ENCODE data around the gene SORCS3.

SORCS3 gene

GRCh38 chr10:104908581-104908980 lies 267.5 kb downstream of the SORCS3 start:
- in situ Hi-C loops (cut with MboI; ENCODE audit: low pct_unique_long_range_greater_than_20kb, low sequenced_read_pairs, unreplicated experiment), result no loop called here
- TF ChIP-seq CTCF (IDR thresholded peaks at IDR 0.05; ENCODE audit: extremely low read depth, insufficient read depth, missing control alignments), result no peak
- no peak for DNase-seq (ENCODE audit: low spot score)

GRCh38 chr10:104910712-104911111 lies 269.6 kb downstream of the SORCS3 start:
- in situ Hi-C loops (cut with MboI; ENCODE audit: low pct_unique_long_range_greater_than_20kb, low sequenced_read_pairs, unreplicated experiment), result no loop called here

GRCh38 chr10:104913390-104913789 lies 272.3 kb downstream of the SORCS3 start:
- no peak for TF ChIP-seq CTCF (IDR thresholded peaks at IDR 0.05; ENCODE audit: extremely low read depth, insufficient read depth, missing control alignments)
- in situ Hi-C loops (cut with MboI; ENCODE audit: low pct_unique_long_range_greater_than_20kb, low sequenced_read_pairs, unreplicated experiment), result no loop called here
- no peak for DNase-seq (ENCODE audit: low spot score)

More at GRCh38 chr10:104910712-104911111, 269.6 kb downstream of the SORCS3 start:
- no peak for TF ChIP-seq CTCF (IDR thresholded peaks at IDR 0.05; ENCODE audit: extremely low read depth, insufficient read depth, missing control alignments)
- DNase-seq (ENCODE audit: low spot score), result no peak

DNA sequence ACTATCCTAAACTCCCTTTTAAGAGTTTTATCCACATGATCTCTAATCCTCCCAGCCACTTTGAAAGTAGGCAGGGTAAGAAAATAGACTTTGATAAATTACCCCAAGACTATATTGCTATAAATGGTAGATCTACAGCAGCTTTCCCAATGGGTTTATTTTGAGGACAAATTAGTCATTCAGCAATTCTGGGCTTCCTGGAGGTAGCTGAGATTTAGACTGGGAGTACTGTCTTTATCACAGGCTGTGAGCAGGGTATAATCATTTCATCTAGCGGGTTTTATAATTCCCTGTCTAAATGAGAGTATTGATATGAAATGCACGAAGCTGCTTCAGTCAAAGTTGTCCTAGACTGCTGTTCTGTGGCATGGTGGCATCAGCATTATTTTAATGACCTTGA lies 279.4 kb downstream of the SORCS3 start:
- TF ChIP-seq CTCF (IDR thresholded peaks at IDR 0.05; ENCODE audit: extremely low read depth, insufficient read depth, missing control alignments), result no peak
- in situ Hi-C loops (cut with MboI; ENCODE audit: low pct_unique_long_range_greater_than_20kb, low sequenced_read_pairs, unreplicated experiment), result no loop called here
- DNase-seq (ENCODE audit: low spot score), result no peak

DNA sequence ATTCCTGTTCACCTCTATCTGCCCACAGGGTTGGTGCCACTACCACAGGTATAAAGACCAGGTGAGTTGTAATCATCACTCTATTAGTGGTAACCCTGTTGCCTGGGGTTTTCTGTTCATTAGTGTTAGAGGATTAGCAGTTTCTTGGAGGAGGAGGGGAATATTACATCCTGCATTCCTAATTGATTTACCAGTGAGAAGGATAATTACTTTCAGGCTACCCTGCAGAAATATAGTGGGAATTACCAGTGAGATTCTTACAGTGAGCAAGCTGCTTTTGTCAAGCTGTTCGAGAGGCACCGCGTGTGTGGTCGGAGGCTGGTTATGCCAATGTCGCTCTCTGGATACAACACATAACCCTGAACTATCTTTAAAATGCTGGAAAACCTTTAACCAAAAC lies 280.7 kb downstream of the SORCS3 start:
- no peak for TF ChIP-seq CTCF (IDR thresholded peaks at IDR 0.05; ENCODE audit: extremely low read depth, insufficient read depth, missing control alignments)
- in situ Hi-C loops (cut with MboI; ENCODE audit: low pct_unique_long_range_greater_than_20kb, low sequenced_read_pairs, unreplicated experiment), result no loop called here
- no peak for DNase-seq (ENCODE audit: low spot score)

- peak; percentile 20 for DNase-seq (ENCODE audit: low spot score)
- in situ Hi-C loops (cut with MboI; ENCODE audit: low pct_unique_long_range_greater_than_20kb, low sequenced_read_pairs, unreplicated experiment), result no loop called here
- no peak for TF ChIP-seq CTCF (IDR thresholded peaks at IDR 0.05; ENCODE audit: extremely low read depth, insufficient read depth, missing control alignments)
Measured at GRCh38 chr10:104922810-104923209, 281.7 kb downstream of the SORCS3 start.

GRCh38 chr10:104923501-104923900 lies 282.4 kb downstream of the SORCS3 start:
- TF ChIP-seq CTCF (IDR thresholded peaks at IDR 0.05; ENCODE audit: extremely low read depth, insufficient read depth, missing control alignments), result no peak
- in situ Hi-C loops (cut with MboI; ENCODE audit: low pct_unique_long_range_greater_than_20kb, low sequenced_read_pairs, unreplicated experiment), result no loop called here
- DNase-seq (ENCODE audit: low spot score), result no peak
